Inflammatory macrophage treated with lipopolysaccharide for 1 hour (primary cell): Measurements from ENCODE around the gene SRC.

Source experiments
- DNase-seq, 2 donors: peaks; one replicate each; pipeline ENCODE4 v3.0.0-alpha.2; 2020 to 2022

Gene SRC

GRCh38 chr20:37397954-37398749, 52.2 kb downstream of the SRC start:
- no peak for DNase-seq

GRCh38 chr20:37398750-37399621, 53.0 kb downstream of the SRC start:
- no peak for DNase-seq

- no peak for DNase-seq
Measured at GRCh38 chr20:37401282-37401929, 55.5 kb downstream of the SRC start.

- no peak for DNase-seq
Measured at GRCh38 chr20:37401930-37402675, 56.2 kb downstream of the SRC start.

- DNase-seq: no peak
Measured at GRCh38 chr20:37403107-37404033, 57.4 kb downstream of the SRC start.

- DNase-seq: no peak
Measured at GRCh38 chr20:37404461-37404890, 58.5 kb downstream of the SRC start.

- DNase-seq: no peak
Measured at GRCh38 chr20:37405351-37405897, 59.5 kb downstream of the SRC start.

GRCh38 chr20:37406010-37406998, 60.4 kb downstream of the SRC start:
- peak; percentile 62 to 69 for DNase-seq

- DNase-seq: no peak
Measured at GRCh38 chr20:37407019-37407566, 61.2 kb downstream of the SRC start.

- DNase-seq: no peak
Measured at GRCh38 chr20:37407573-37408002, 61.6 kb downstream of the SRC start.

GRCh38 chr20:37408302-37409193, 62.6 kb downstream of the SRC start:
- no peak for DNase-seq

- no peak for DNase-seq
Measured at GRCh38 chr20:37411408-37412219, 65.7 kb downstream of the SRC start.

GRCh38 chr20:37413023-37413334, 67.0 kb downstream of the SRC start:
- no peak for DNase-seq

- DNase-seq: no peak
Measured at GRCh38 chr20:37413379-37413778, 67.4 kb downstream of the SRC start.

GRCh38 chr20:37414224-37415035, 68.5 kb downstream of the SRC start:
- no peak for DNase-seq
